GM12878 (cell line): ENCODE measurements around the gene C1orf146. TPM values are rescaled to one million over a fixed set of nuclear protein-coding genes. Genes with fewer than 3 reads are reported as not detected.

Experiments
- ATAC-seq: fragments of 200-7000 bp; cut with Tn5 transposase; 3 replicates; pipeline ENCODE4 v1.9.1; 2020; ENCODE audit warnings: mild to moderate bottlenecking, moderate library complexity
- BruUV-seq: library from RNA; stranded (reverse); fragments of 400-500 nt; replicated peaks from 2 replicates; lab custom pipeline; 2021; lab: Mats Ljungman, UMichigan
- CTCF ChIA-PET: fragments of 300-600 bp; sonication (Branson Sonifier 250); formaldehyde crosslinking; extraction: SDS; loops from one replicate; lab custom pipeline; 2021; ENCODE audit warnings: inconsistent platforms; lab: Yijun Ruan, JAX
- POLR2A ChIA-PET: fragments of 350-600 bp; formaldehyde crosslinking; extraction: SDS; loops from one replicate; lab custom pipeline; 2021; ENCODE audit warnings: inconsistent platforms; lab: Charles Lee
- RAD21 ChIA-PET: fragments of 300-600 bp; sonication (Branson Sonifier 250); formaldehyde crosslinking; loops from one replicate; lab custom pipeline; 2023; ENCODE audit warnings: antibody characterized with exemption; ENCODE audit not compliant: unreplicated experiment; lab: Charles Lee
- SMC1A ChIA-PET: fragments of 300-600 bp; sonication (Branson Sonifier 250); formaldehyde crosslinking; loops from one replicate; lab custom pipeline; 2023; ENCODE audit not compliant: unreplicated experiment, uncharacterized antibody; lab: Charles Lee
- DNase-seq: peaks from one replicate; pipeline ENCODE4 v3.0.0-alpha.2; 2011; ENCODE audit warnings: low read depth, low spot score
- FAIRE-seq: peaks from 3 replicates; lab custom pipeline; 2011; peaks lifted over from hg19 to GRCh38; lab: Jason Lieb, UNC
- H2AFZ ChIP-seq: 2 replicates; pipeline ENCODE4 v1.6.0; 2011; ENCODE audit warnings: low read depth, low read length, control low read depth; ENCODE audit not compliant: control insufficient read depth
- H3K27ac ChIP-seq: 2 replicates; pipeline ENCODE4 v1.5.1; 2011; ENCODE audit warnings: control low read depth; ENCODE audit not compliant: control insufficient read depth, insufficient read depth
- H3K27me3 ChIP-seq, 2 experiments: replicated peaks in 1 of 2; 2 replicates each; pipeline versions ENCODE4 v1.6.0 to v1.6.1; 2011; ENCODE audit warnings: low read length in 1 of 2; ENCODE audit not compliant: control insufficient read depth in 2 of 2, insufficient read depth in 2 of 2
- H3K36me3 ChIP-seq, 2 experiments: 2 replicates each; pipeline ENCODE4 v1.5.1; 2011; ENCODE audit warnings: low read length in 1 of 2; ENCODE audit not compliant: control insufficient read depth in 2 of 2, insufficient read depth in 2 of 2
- H3K4me1 ChIP-seq: 2 replicates; pipeline ENCODE4 v1.6.1; 2011; ENCODE audit warnings: mild to moderate bottlenecking, low read length, moderate library complexity, mixed read lengths; ENCODE audit not compliant: control insufficient read depth, insufficient read depth
- H3K4me2 ChIP-seq: 2 replicates; pipeline ENCODE4 v1.6.0; 2011; ENCODE audit warnings: control low read depth; ENCODE audit not compliant: control insufficient read depth, insufficient read depth
- H3K4me3 ChIP-seq: fragments of 200-600 bp; sonication (generic); 2 replicates; pipeline ENCODE4 v1.5.1; 2016
- H3K79me2 ChIP-seq: 2 replicates; pipeline ENCODE4 v1.6.0; 2011; ENCODE audit warnings: low read length; ENCODE audit not compliant: control insufficient read depth, insufficient read depth
- H3K9ac ChIP-seq: 2 replicates; pipeline ENCODE4 v1.8.0; 2011; ENCODE audit warnings: low read length, control low read depth, mixed read lengths; ENCODE audit not compliant: control insufficient read depth, insufficient read depth
- H3K9me3 ChIP-seq: replicated peaks from 3 replicates; pipeline ENCODE4 v1.5.1; 2011; ENCODE audit warnings: mild to moderate bottlenecking, low read length; ENCODE audit not compliant: control insufficient read depth, insufficient read depth
- H4K20me1 ChIP-seq: 2 replicates; pipeline ENCODE4 v1.6.0; 2011; ENCODE audit not compliant: control insufficient read depth, insufficient read depth
- EGR1 ChIP-seq, 2 experiments: IDR thresholded peaks; 1 replicate in 1 of 2; 2 replicates in 1 of 2; pipeline ENCODE4 v1.6.1; 2011 to 2012; ENCODE audit warnings: low read depth in 2 of 2, low read length in 2 of 2, borderline replicate concordance in 1 of 2, mild to moderate bottlenecking in 1 of 2, moderate library complexity in 1 of 2
- RAD21 ChIP-seq: IDR thresholded peaks from 2 replicates; pipeline ENCODE4 v1.6.1; 2011; ENCODE audit warnings: mild to moderate bottlenecking, low read depth, low read length, moderate library complexity; ENCODE audit not compliant: insufficient read depth
- ZBTB4 ChIP-seq: fragments of 450-650 bp; formaldehyde crosslinking; IDR thresholded peaks from 2 replicates; pipeline ENCODE4 v1.4.0; 2022; ENCODE audit warnings: mild to moderate bottlenecking, moderate library complexity
- WGBS: methylation state at CpG from one replicate; pipeline ENCODE4 v1.1.6; 2016; ENCODE audit warnings: low lambda C conversion rate; ENCODE audit not compliant: insufficient replicate concordance, insufficient coverage; ENCODE audit errors: missing lambda C conversion rate; 5-methylcytosine and 5-hydroxymethylcytosine counted together
- in situ Hi-C: fragments of 300-500 bp; cut with MboI; formaldehyde crosslinking; loops from 9 replicates; pipeline ENCODE4 v1.14.3; 2018; ENCODE audit warnings: mixed read lengths
- intact Hi-C: fragments of 100-400 bp; cut with micrococcal nuclease; formaldehyde crosslinking; loops from one replicate; pipeline ENCODE4 v1.14.2; 2022; ENCODE audit not compliant: unreplicated experiment
- polyA plus RNA-seq, 11 experiments: library from polyadenylated mRNA; depleted of rRNA in 4 of 11; unstranded in 6 of 11; stranded (reverse) in 5 of 11; fragments of >200 nt; fragmentation: Nextera tagmentation in 4 of 11; fragmentation: Illumina TruSeq in 1 of 11; extraction: Ambion mirVana in 4 of 11; extraction: Trizol in 1 of 11; gene quantifications; 1 replicate in 1 of 11; 2 replicates in 10 of 11; pipeline versions ENCODE4 v1.2.1 to v1.2.3, GENCODE V29; 2011 to 2016; ENCODE audit warnings: inconsistent platforms in 2 of 11, missing spikeins in 2 of 11, low read depth in 1 of 11
- total RNA-seq, 4 experiments: library from RNA; depleted of rRNA in 3 of 4; stranded (reverse); fragments of >200 nt in 3 of 4; fragmentation: Illumina TruSeq in 1 of 4; extraction: Trizol in 1 of 4; gene quantifications; 2 replicates each; pipeline versions ENCODE4 v1.2.1 to v1.2.3, GENCODE V29; 2013 to 2021

C1orf146 gene
- total and polyA plus RNA-seq, 10 of the 15 experiments (the other 5 are each of a cell fraction or from before 2014, with no cell fraction given) = not detected

- TF ChIP-seq ZBTB4 (CRISPR knock-in tag) (no peak), EGR1 (IDR thresholded peaks at IDR 0.05; ENCODE audit: borderline replicate concordance in 1 of 2, low read depth in 2 of 2, low read length in 2 of 2) (no peak)
Observed at GRCh38 chr1:92194511-92194910, 23.2 kb upstream of the C1orf146 start (continued).

DNA sequence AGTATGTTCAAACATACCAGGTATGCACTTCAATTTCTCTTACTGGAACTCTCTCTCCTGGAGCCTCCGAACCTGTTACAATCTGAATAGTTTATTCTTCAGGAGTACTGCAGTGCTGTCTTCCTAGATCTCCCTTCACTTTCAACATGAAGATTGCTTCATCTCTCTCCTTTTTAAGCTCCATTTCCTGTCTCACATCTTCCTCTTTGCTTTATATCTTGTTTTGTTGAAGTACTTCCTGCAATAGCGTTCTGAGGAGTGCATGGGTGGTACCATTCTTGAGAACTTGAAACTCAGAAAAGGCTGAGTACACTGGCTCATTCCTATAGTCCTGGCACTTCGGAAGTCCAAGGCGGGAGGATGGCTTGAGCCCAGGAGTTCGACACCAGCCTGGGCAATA lies 15.7 kb upstream of the C1orf146 start:
- no peak overlapping the region; the same call in 1 of the 2 replicates for H2AFZ ChIP-seq
- no peak for DNase-seq
- no peak overlapping the region for H3K4me3 ChIP-seq
- RAD21 ChIA-PET = no interaction called here
- 52% methylated on average over 5 of the region's 5 CpGs for WGBS
- no peaks in the 10 kb centered on the region for H3K4me1 ChIP-seq
- SMC1A ChIA-PET = no interaction called here
- no peaks in the 10 kb centered on the region for H3K79me2 ChIP-seq
- in situ Hi-C loops (no loop called here), intact Hi-C loops (no loop called here)
- CTCF ChIA-PET = interaction anchor here (1.3 kb wide), 1 partner anchor 13 kb away, joined by 4 read pairs; no protein-coding TSS in a partner anchor
- FAIRE-seq = no peak
- POLR2A ChIA-PET = no interaction called here
- H3K27ac ChIP-seq = no peak overlapping the region
- BruUV-seq = no TSS peak
- no peak for ATAC-seq
- H3K36me3 ChIP-seq = no peaks in the 10 kb centered on the region
- H3K27me3 ChIP-seq = no peaks in the 10 kb centered on the region; a peak in 1 of 4 replicates
- H4K20me1 ChIP-seq = no peaks in the 10 kb centered on the region
- TF ChIP-seq RAD21 = no peak
- H3K9ac ChIP-seq = no peak overlapping the region
- no peak overlapping the region for H3K4me2 ChIP-seq
- no peaks in the 10 kb centered on the region for H3K9me3 ChIP-seq
